ENCODE data around the gene PPRC1. TPM values are rescaled to one million over a fixed set of nuclear protein-coding genes. Genes with fewer than 3 reads are reported as not detected.

PPRC1 gene
- total RNA-seq, 1 experiment from 2014 or later = 79.4 TPM

DNA sequence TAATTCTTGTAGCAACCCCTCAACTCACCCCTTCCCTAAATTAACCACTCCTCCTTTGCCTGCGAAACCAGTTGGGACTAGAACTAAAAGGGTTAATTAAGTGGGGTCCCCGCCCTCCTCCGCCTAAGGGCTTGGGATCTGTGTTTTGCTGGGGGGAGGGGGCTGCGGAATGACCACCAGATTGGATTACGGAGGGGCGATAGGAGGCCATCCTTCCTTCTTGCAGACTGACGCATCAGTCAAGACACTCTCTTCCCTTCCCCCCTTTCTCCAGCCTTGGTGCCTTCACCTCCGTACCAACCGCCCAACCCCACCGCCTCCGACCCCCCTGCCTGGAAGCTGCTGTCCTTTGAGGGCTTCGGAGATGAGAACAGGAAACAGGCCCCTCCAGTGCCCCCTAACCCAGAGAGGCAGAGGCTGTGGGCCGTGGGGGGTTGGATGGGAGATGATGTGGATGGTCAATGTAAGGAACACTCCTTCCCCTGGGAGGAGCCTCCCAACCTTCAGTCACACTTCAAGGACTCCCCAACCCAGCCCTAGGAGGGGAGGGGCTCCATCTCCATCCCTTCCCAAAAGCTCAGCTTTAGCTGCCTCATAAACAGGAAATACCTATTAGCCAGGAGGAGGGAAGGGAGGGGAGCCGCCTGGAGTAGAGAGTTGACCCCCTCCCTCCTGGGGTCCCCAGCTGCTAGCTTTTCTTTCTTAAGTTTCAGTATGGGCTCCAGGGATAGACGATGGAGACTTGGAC lies 11.7 kb upstream of the PPRC1 start (continued):
- TF ChIP-seq, protein P1, sequence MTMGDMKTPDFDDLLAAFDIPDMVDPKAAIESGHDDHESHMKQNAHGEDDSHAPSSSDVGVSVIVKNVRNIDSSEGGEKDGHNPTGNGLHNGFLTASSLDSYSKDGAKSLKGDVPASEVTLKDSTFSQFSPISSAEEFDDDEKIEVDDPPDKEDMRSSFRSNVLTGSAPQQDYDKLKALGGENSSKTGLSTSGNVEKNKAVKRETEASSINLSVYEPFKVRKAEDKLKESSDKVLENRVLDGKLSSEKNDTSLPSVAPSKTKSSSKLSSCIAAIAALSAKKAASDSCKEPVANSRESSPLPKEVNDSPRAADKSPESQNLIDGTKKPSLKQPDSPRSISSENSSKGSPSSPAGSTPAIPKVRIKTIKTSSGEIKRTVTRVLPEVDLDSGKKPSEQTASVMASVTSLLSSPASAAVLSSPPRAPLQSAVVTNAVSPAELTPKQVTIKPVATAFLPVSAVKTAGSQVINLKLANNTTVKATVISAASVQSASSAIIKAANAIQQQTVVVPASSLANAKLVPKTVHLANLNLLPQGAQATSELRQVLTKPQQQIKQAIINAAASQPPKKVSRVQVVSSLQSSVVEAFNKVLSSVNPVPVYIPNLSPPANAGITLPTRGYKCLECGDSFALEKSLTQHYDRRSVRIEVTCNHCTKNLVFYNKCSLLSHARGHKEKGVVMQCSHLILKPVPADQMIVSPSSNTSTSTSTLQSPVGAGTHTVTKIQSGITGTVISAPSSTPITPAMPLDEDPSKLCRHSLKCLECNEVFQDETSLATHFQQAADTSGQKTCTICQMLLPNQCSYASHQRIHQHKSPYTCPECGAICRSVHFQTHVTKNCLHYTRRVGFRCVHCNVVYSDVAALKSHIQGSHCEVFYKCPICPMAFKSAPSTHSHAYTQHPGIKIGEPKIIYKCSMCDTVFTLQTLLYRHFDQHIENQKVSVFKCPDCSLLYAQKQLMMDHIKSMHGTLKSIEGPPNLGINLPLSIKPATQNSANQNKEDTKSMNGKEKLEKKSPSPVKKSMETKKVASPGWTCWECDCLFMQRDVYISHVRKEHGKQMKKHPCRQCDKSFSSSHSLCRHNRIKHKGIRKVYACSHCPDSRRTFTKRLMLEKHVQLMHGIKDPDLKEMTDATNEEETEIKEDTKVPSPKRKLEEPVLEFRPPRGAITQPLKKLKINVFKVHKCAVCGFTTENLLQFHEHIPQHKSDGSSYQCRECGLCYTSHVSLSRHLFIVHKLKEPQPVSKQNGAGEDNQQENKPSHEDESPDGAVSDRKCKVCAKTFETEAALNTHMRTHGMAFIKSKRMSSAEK (CRISPR knock-in tag; IDR thresholded peaks at IDR 0.05; ENCODE audit: borderline replicate concordance) = no peak
- TF ChIP-seq ZNF671 (CRISPR knock-in tag; IDR thresholded peaks at IDR 0.05) (no peak), CBFB (CRISPR knock-in tag; IDR thresholded peaks at IDR 0.05; ENCODE audit: low read depth) (no peak), ZNF396 (CRISPR knock-in tag; IDR thresholded peaks at IDR 0.05; ENCODE audit: borderline replicate concordance) (no peak), EMX1 (CRISPR knock-in tag; IDR thresholded peaks at IDR 0.05) (0 out of 2 replicates have a peak, but pooled peaks have one; percentile 41), JUN (CRISPR knock-in tag; IDR thresholded peaks at IDR 0.05) (no peak), MXD4 (CRISPR knock-in tag; IDR thresholded peaks at IDR 0.05; ENCODE audit: borderline replicate concordance) (no peak), HMGA2 (CRISPR knock-in tag; IDR thresholded peaks at IDR 0.05) (no peak), ZNF317 (CRISPR knock-in tag; IDR thresholded peaks at IDR 0.05; ENCODE audit: borderline replicate concordance, low read depth) (no peak), RORB (CRISPR knock-in tag; IDR thresholded peaks at IDR 0.05) (no peak), CREM (CRISPR knock-in tag; IDR thresholded peaks at IDR 0.05) (0 out of 2 replicates have a peak, but pooled peaks have one; percentile 59), SP1 (CRISPR knock-in tag; conservative IDR thresholded peaks at IDR 0.05) (peak; percentile 47), RELA (CRISPR knock-in tag; IDR thresholded peaks at IDR 0.05; ENCODE audit: borderline replicate concordance) (no peak), FOXK1 (CRISPR knock-in tag; IDR thresholded peaks at IDR 0.05) (peak; percentile 75; the same call in 1 of the 2 replicates), ESRRA (CRISPR knock-in tag; IDR thresholded peaks at IDR 0.05; ENCODE audit: borderline replicate concordance) (peak; percentile 9; the same call in 1 of the 2 replicates), GABPB1 (CRISPR knock-in tag; IDR thresholded peaks at IDR 0.05) (no peak), TP53 (CRISPR knock-in tag; IDR thresholded peaks at IDR 0.05) (no peak), ZNF138 (CRISPR knock-in tag; conservative IDR thresholded peaks at IDR 0.05) (no peak), ZNF121 (CRISPR knock-in tag; IDR thresholded peaks at IDR 0.05) (no peak)
- TF ChIP-seq, protein P2, sequence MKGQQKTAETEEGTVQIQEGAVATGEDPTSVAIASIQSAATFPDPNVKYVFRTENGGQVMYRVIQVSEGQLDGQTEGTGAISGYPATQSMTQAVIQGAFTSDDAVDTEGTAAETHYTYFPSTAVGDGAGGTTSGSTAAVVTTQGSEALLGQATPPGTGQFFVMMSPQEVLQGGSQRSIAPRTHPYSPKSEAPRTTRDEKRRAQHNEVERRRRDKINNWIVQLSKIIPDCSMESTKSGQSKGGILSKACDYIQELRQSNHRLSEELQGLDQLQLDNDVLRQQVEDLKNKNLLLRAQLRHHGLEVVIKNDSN (CRISPR knock-in tag; IDR thresholded peaks at IDR 0.05) = peak; percentile 10; the same call in 1 of the 2 replicates
- TF ChIP-seq, protein P3, sequence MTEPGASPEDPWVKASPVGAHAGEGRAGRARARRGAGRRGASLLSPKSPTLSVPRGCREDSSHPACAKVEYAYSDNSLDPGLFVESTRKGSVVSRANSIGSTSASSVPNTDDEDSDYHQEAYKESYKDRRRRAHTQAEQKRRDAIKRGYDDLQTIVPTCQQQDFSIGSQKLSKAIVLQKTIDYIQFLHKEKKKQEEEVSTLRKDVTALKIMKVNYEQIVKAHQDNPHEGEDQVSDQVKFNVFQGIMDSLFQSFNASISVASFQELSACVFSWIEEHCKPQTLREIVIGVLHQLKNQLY (CRISPR knock-in tag; IDR thresholded peaks at IDR 0.05) = no peak
- TF ChIP-seq, protein P4, sequence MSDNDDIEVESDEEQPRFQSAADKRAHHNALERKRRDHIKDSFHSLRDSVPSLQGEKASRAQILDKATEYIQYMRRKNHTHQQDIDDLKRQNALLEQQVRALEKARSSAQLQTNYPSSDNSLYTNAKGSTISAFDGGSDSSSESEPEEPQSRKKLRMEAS (CRISPR knock-in tag; IDR thresholded peaks at IDR 0.05) = no peak; the same call in 1 of the 2 replicates
- TF ChIP-seq, protein P5, sequence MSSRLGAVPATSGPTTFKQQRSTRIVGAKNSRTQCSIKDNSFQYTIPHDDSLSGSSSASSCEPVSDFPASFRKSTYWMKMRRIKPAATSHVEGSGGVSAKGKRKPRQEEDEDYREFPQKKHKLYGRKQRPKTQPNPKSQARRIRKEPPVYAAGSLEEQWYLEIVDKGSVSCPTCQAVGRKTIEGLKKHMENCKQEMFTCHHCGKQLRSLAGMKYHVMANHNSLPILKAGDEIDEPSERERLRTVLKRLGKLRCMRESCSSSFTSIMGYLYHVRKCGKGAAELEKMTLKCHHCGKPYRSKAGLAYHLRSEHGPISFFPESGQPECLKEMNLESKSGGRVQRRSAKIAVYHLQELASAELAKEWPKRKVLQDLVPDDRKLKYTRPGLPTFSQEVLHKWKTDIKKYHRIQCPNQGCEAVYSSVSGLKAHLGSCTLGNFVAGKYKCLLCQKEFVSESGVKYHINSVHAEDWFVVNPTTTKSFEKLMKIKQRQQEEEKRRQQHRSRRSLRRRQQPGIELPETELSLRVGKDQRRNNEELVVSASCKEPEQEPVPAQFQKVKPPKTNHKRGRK (CRISPR knock-in tag; IDR thresholded peaks at IDR 0.05; ENCODE audit: borderline replicate concordance) = no peak
- TF ChIP-seq, protein P6, sequence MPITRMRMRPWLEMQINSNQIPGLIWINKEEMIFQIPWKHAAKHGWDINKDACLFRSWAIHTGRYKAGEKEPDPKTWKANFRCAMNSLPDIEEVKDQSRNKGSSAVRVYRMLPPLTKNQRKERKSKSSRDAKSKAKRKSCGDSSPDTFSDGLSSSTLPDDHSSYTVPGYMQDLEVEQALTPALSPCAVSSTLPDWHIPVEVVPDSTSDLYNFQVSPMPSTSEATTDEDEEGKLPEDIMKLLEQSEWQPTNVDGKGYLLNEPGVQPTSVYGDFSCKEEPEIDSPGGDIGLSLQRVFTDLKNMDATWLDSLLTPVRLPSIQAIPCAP (CRISPR knock-in tag; IDR thresholded peaks at IDR 0.05) = no peak
- TF ChIP-seq, protein P7, sequence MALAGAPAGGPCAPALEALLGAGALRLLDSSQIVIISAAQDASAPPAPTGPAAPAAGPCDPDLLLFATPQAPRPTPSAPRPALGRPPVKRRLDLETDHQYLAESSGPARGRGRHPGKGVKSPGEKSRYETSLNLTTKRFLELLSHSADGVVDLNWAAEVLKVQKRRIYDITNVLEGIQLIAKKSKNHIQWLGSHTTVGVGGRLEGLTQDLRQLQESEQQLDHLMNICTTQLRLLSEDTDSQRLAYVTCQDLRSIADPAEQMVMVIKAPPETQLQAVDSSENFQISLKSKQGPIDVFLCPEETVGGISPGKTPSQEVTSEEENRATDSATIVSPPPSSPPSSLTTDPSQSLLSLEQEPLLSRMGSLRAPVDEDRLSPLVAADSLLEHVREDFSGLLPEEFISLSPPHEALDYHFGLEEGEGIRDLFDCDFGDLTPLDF (CRISPR knock-in tag; IDR thresholded peaks at IDR 0.05) = no peak
- TF ChIP-seq, protein P8, sequence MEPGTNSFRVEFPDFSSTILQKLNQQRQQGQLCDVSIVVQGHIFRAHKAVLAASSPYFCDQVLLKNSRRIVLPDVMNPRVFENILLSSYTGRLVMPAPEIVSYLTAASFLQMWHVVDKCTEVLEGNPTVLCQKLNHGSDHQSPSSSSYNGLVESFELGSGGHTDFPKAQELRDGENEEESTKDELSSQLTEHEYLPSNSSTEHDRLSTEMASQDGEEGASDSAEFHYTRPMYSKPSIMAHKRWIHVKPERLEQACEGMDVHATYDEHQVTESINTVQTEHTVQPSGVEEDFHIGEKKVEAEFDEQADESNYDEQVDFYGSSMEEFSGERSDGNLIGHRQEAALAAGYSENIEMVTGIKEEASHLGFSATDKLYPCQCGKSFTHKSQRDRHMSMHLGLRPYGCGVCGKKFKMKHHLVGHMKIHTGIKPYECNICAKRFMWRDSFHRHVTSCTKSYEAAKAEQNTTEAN (CRISPR knock-in tag; IDR thresholded peaks at IDR 0.05) = 0 out of 2 replicates have a peak, but pooled peaks have one; percentile 65

All from WTC11 (cell line).